Measurements from ENCODE around the gene ARHGEF2.

ARHGEF2 gene

DNA sequence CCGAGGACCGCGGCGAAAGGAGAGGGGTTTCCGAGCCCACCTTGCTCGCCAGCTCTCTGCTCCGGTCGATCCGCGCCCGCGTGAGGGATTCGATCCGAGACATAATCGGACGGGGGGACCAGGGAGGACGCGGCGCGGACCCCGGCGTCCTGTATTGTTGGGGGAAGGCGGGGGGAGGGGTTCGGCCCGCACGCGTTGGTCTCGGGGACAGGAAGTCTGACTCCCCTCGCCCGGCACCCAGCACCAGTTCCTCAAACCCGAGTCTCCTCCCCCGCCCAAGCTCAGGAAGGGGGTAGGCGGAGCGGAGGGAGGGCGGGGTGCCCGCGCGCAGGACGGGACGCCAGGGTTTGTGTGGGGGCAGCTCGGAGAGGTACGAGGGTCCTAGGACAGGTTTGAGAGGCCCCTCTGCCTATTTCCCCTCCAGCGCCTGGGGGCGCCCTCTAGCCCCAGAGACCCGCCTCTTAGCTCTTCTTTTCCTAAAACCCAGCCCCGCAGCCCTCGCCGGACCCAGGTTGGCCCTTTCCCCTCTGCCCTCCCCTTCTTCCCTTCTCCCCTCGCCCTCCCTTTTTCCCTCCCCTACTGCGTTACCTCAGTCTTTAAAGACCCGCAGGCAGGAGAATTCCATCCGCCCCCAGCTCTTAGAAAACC is at the start of gene ARHGEF2:
ARHGEF2 (minus strand) TSS at position 223 of the 648 bp plus-strand sequence; CDS start at position 103, 120 bp downstream.
- DNase-seq (ENCODE audit: low read depth), result peak; percentile 55

DNA sequence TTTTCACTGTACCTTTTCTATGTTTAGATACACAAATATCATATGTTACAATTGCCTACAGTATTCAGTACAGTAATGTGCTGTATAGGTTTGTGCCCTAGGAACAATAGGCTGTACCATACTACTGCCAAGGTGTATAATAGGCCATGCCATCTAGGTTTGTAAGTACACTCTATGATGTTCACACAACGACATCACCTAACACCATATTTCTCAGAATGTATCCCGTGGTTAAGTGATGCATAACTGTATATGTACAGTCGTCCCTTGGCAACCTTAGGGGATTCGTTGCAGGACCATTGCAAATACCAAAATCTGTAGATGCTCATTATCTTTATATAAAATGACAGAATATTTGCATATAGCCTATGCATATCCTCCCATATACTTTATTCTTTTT is 48.2 kb upstream of the ARHGEF2 start:
- DNase-seq (ENCODE audit: low read depth), result no peak

- no peak for DNase-seq (ENCODE audit: low read depth)
Observed at GRCh38 chr1:156025876-156026275, 47.5 kb upstream of the ARHGEF2 start.

DNA sequence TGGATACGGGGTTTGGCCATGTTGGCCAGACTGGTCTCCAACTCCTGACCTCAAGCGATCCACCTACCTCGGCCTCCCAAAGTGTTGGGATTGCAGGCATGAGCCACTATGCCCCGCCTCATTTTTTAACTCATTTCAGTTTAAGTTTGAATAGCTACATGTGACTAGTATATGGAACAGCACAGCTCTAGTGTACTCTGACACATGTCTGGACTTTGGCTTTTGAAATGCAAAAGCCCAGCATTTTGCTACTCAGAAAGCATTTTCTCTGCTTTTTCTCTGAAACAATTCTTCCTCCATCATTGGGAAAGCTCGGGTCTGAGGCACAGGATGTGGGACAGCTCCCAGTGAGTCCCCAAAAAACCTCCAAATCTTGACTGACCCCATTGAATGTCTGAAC is 46.5 kb upstream of the ARHGEF2 start:
- DNase-seq (ENCODE audit: low read depth), result no peak

DNA sequence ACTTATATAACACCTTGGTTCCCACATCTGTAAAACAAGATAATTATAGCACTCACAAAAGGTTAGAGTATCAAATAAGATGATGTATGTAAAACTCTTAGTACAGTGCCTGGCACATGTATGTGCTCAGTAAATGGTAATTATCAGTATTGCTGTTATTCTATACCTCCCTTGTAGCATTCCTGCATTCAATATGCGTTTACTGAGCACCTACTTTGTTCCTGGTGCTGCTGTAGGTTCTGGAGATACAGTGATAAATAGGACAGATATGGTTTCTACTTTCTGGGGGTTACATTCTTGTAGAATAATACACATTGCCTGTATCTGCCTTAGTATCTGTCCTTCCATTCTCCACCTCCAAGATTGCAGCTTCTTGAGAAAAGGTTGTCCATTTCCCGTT is 43.6 kb upstream of the ARHGEF2 start:
- no peak for DNase-seq (ENCODE audit: low read depth)

DNA sequence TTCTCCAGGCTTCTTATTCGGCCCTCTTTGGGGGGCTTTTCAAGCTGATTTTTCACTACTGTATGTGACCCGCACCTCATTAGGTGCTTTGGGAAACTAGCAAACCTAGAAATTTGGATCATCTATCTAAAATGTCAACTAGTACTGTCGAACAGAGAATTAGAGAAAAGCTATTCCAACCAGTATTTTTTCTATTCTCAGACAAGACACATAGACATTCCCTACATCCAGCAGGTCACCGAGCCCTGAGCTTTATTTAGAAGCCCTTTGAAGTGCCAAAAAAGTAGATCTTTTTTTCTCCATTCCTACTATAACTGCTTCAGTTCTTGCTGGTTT is 42.7 kb upstream of the ARHGEF2 start:
- no peak for DNase-seq (ENCODE audit: low read depth)

GRCh38 chr1:156020293-156021092 is 42.1 kb upstream of the ARHGEF2 start, which contains the start of gene SSR2:
Gene SSR2, minus strand, starts transcription at chr1:156020951. Its CDS starts 784 bp downstream, at chr1:156020167.
- DNase-seq (ENCODE audit: low read depth), result peak; percentile 46

- no peak for DNase-seq (ENCODE audit: low read depth)
Observed at GRCh38 chr1:156019946-156020292, 41.6 kb upstream of the ARHGEF2 start.

- no peak for DNase-seq (ENCODE audit: low read depth)
Observed at GRCh38 chr1:156014829-156015228, 36.5 kb upstream of the ARHGEF2 start.

DNA sequence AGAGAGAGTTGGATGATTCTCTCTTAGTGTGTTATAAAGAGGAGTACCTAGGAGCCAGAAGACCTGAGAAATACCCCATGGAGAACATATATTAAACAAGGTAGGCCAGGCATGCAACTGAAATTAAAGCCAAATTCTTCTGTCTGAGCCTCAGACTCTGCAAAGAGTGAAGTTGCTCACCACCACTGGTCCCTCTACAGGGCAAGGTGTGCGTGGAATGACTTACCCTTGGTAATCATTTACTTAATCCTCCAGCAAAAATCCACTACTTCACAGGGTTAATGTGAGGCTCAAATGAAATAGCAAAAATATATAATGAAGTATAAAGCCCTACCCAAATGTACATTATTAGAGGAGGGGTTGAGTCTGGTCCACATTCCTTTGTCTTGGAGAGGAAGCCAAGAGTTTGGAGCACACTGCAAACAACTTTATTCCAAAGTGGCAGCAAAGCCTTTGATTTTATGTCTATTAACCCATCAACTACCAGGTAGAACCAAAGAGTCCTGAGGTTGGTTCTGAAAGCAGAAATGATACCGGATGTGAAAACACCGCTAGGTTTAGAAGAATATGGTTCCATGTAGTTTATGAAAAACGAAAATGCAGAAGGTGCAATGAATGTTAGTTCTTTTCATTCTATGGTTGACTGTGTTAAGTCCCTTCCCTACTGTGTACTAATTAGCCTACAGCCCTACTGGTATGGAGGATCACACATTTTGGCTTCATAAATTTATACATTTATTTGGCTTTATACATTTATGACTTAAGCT is 33.9 kb upstream of the ARHGEF2 start:
- no peak for DNase-seq (ENCODE audit: low read depth)

- no peak for DNase-seq (ENCODE audit: low read depth)
Observed at GRCh38 chr1:156009404-156009803, 31.1 kb upstream of the ARHGEF2 start.

- no peak for DNase-seq (ENCODE audit: low read depth)
Observed at GRCh38 chr1:156006666-156007376, 28.5 kb upstream of the ARHGEF2 start.

- DNase-seq (ENCODE audit: low read depth), result no peak
Observed at GRCh38 chr1:156004843-156005584, 26.7 kb upstream of the ARHGEF2 start.

- DNase-seq (ENCODE audit: low read depth), result no peak
Observed at GRCh38 chr1:156003923-156004188, 25.5 kb upstream of the ARHGEF2 start.

DNA sequence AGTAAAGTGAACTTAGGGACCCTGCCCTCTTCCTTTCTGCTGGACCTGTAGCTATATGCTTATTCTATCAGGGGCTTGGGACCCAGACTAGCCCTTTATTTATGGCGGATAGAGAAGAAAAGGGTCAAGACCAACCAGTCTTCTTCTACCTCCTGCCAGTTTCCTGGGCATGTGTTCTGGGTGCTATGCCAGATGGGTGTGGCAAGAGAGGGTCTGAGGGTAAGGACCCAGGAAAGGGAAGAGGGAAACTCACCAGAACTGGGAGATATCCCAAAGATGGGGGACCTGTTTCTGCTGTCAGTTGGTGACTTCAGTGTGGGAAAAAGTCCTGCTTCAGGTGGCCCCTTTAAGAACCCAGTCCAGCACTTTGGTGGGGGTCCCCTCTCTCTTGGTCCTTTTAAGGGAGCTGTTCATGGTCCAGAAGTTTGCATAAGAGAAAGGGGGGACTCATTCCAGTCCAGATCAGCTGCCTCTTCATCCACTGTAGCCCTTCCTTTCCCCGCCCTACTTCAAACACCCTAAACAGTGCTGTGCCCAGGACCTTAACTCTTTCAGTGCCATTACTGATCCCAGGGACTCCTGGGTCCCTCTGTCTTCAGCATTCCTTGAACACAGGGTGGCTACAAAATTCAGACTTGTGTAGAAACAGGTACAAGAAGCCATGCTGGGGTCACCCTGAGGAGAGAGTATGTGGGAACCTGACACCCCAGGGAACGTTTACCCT is 24.0 kb upstream of the ARHGEF2 start:
- no peak for DNase-seq (ENCODE audit: low read depth)

DNA sequence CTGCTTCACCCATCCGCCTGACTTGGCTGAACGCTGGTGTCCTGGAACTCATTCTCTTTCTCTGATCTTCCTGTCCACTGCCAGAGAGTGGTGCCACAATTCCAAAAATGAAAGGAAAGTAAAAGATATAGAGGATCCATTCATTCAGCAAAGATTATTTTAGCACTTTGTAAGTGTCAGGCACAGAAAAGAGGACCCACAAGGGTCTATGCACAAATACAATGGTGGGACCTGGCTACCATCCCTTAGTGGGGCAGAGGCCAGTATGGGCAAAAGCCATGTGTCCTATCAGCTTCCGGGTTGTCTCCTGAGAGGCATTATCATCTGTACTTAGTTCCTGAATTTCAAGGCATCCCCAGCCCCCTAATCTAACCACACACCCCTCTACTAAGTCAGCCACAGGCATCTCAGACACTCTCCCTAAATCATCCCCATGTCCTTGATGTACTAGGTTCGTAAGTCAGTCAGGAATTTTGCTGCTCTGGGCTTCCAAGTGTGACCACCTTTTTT is 23.4 kb upstream of the ARHGEF2 start:
- DNase-seq (ENCODE audit: low read depth), result no peak

DNA sequence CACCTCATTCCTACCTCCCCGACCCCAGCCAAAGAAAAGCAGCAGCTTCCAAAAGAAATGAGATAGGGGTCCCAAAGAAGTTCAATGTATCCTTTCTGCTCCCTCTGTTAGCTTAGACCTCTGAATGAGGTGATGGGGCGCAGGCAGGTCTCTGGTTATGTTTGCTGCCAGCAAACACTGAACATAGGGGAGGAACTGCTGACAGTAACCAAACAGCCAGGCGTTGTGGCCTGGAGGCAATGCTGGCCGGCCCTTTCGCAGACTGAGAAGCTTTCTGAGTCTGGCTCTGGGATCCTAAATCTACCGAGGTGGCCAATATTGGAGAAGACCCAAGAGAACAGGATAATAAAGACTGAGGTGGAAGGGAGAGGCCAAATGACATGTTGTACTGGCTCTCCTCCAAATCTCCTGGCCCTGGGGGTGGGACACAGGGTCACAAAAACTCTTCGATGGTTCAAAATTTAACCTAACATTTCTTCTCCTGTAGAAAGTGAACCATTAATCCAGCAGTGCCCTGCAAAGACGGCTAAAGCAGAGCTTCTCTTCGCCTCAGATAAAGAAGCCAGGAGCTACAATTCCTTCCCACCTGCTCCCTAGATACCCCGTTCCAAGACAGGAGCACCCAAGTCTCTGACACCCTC is 22.8 kb upstream of the ARHGEF2 start:
- no peak for DNase-seq (ENCODE audit: low read depth)

GRCh38 chr1:155999964-156000363 is 21.6 kb upstream of the ARHGEF2 start:
- no peak for DNase-seq (ENCODE audit: low read depth)

DNA sequence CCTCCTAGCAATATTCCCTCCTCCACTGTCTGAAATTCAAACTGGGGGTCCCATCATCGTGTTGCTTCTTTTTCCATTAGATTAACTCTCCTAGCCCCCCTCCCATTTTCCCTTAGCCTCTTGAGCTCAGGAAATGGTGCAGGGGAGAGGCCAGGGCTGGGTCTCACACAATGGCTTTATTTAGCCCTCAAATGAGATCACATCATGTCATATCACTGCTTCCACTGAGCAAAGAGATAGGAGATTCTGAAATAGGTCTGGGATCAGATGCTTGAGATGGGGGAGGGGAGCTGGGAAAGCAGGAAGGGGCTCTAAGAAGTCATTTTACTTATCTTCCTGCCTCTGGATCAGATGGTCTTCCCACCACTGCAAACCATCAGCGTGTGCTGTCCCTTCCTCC is 17.8 kb upstream of the ARHGEF2 start:
- DNase-seq (ENCODE audit: low read depth), result no peak

DNA sequence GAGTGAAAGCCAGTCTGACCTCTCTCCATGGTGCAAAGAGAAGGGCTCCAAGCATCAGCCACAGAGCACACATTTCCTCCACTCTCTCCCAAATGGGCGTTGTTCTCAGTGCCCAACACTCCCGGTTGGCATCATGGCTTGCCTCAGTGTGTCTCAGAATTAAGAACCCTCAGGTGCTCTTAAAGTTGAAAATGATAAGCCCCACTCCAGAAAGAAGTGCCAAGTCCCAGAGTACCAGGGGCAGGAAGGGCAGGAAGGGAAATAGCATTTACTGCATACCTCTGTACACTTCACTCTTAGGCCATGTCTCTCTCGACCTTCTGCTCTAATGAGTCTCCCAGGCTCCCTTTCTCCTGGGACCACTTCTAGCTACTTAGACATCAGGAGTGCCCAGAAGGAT is 15.2 kb upstream of the ARHGEF2 start:
- DNase-seq (ENCODE audit: low read depth), result no peak
